Measurements from ENCODE around the gene ARRDC3.

- TF ChIP-seq CTCF (IDR thresholded peaks at IDR 0.05): no peak
- TF ChIP-seq POLR2A (IDR thresholded peaks at IDR 0.05): no peak
- no peak for TF ChIP-seq EP300 (IDR thresholded peaks at IDR 0.05)
These were observed 54.4 kb downstream of the ARRDC3 start for GRCh38 chr5:91328743-91329142.
